Liver (tissue), 9 donors: Measurements from ENCODE around the gene CDH18. TPM values are rescaled to one million over a fixed set of nuclear protein-coding genes. Genes with fewer than 3 reads are reported as not detected.
A peak's percentile ranks its signal among the peaks of the same experiment; 100 is the strongest.

Experiments
- DNase-seq: peaks from one replicate; pipeline ENCODE4 v3.0.0-alpha.2; 2017; ENCODE audit warnings: low spot score
- H3K27ac ChIP-seq, 2 donors: one replicate each; pipeline ENCODE4 v1.7.0; 2013; ENCODE audit warnings: inconsistent platforms in 2 of 2, low read length in 2 of 2, control low read depth in 1 of 2, low read depth in 1 of 2, mild to moderate bottlenecking in 1 of 2
- H3K27me3 ChIP-seq, 4 donors: one replicate each; pipeline versions ENCODE4 v1.6.1 to v1.7.0; 2013; ENCODE audit warnings: low read length in 3 of 4, inconsistent platforms in 1 of 4, mild to moderate bottlenecking in 1 of 4, moderate library complexity in 1 of 4; ENCODE audit not compliant: control insufficient read depth in 4 of 4, insufficient read depth in 4 of 4
- H3K36me3 ChIP-seq, 4 donors: one replicate each; pipeline versions ENCODE4 v1.6.1 to v1.7.0; 2013; ENCODE audit warnings: low read length in 3 of 4, mild to moderate bottlenecking in 3 of 4, low read depth in 1 of 4, moderate library complexity in 1 of 4; ENCODE audit not compliant: control insufficient read depth in 4 of 4, insufficient read depth in 3 of 4
- H3K4me1 ChIP-seq, 4 donors: one replicate each; pipeline versions ENCODE4 v1.6.1 to v1.7.0; 2013; ENCODE audit warnings: low read length in 3 of 4, mild to moderate bottlenecking in 3 of 4, moderate library complexity in 1 of 4; ENCODE audit not compliant: control insufficient read depth in 4 of 4, insufficient read depth in 4 of 4
- H3K4me3 ChIP-seq, 3 donors: one replicate each; pipeline versions ENCODE4 v1.6.1 to v1.7.0; 2013; ENCODE audit warnings: low read length in 3 of 3, control low read depth in 1 of 3, low read depth in 1 of 3, mild to moderate bottlenecking in 1 of 3
- H3K9ac ChIP-seq, 2 donors: one replicate each; pipeline ENCODE4 v1.7.0; 2013; ENCODE audit warnings: low read length in 2 of 2, mild to moderate bottlenecking in 2 of 2, moderate library complexity in 2 of 2, control low read depth in 1 of 2, low read depth in 1 of 2
- H3K9me3 ChIP-seq, 4 donors: one replicate each; pipeline versions ENCODE4 v1.6.1 to v1.7.0; 2013; ENCODE audit warnings: low read length in 3 of 4; ENCODE audit not compliant: control insufficient read depth in 4 of 4
- EGR1 ChIP-seq, 2 donors: IDR thresholded peaks; 2 replicates each; pipeline ENCODE4 v1.6.1; 2016 to 2018; ENCODE audit warnings: antibody characterized with exemption in 2 of 2, low read depth in 2 of 2
- FOXA1 ChIP-seq: IDR thresholded peaks from 2 replicates; pipeline ENCODE4 v1.6.1; 2016; ENCODE audit warnings: antibody characterized with exemption
- FOXA2 ChIP-seq: IDR thresholded peaks from 2 replicates; pipeline ENCODE4 v1.6.1; 2016; ENCODE audit warnings: antibody characterized with exemption
- GABPA ChIP-seq, 2 donors: IDR thresholded peaks in 1 of 2; conservative IDR thresholded peaks in 1 of 2; 2 replicates each; pipeline ENCODE4 v1.6.1; 2016; ENCODE audit warnings: antibody characterized with exemption in 2 of 2, mild to moderate bottlenecking in 1 of 2, moderate library complexity in 1 of 2
- HNF4A ChIP-seq, 2 donors: conservative IDR thresholded peaks; 2 replicates each; pipeline ENCODE4 v1.6.1; 2016; ENCODE audit warnings: antibody characterized with exemption in 2 of 2, mild to moderate bottlenecking in 2 of 2
- HNF4G ChIP-seq: IDR thresholded peaks from 2 replicates; pipeline ENCODE4 v1.6.1; 2016; ENCODE audit warnings: antibody characterized with exemption
- JUND ChIP-seq, 2 donors: IDR thresholded peaks; 2 replicates each; pipeline ENCODE4 v1.6.1; 2016; ENCODE audit warnings: antibody characterized with exemption in 2 of 2
- NR2F2 ChIP-seq: IDR thresholded peaks from 2 replicates; pipeline ENCODE4 v1.6.1; 2016; ENCODE audit warnings: antibody characterized with exemption
- RAD21 ChIP-seq, 2 donors: IDR thresholded peaks; 2 replicates each; pipeline ENCODE4 v1.6.1; 2016; ENCODE audit warnings: antibody characterized with exemption in 2 of 2, mild to moderate bottlenecking in 2 of 2
- RXRA ChIP-seq, 2 donors: IDR thresholded peaks; 2 replicates each; pipeline ENCODE4 v1.6.1; 2017 to 2018; ENCODE audit warnings: antibody characterized with exemption in 2 of 2, mild to moderate bottlenecking in 1 of 2
- WGBS: extraction: QIAGEN DNeasy Blood & Tissue Kit; methylation state at CpG from one replicate; pipeline ENCODE4 v1.1.7; 2013; 5-methylcytosine and 5-hydroxymethylcytosine counted together
- polyA plus RNA-seq, 2 donors: library from polyadenylated mRNA; stranded (reverse) in 1 of 2; unstranded in 1 of 2; fragments of 200-250 nt in 1 of 2; fragments of >200 nt in 1 of 2; fragmentation: Nextera tagmentation in 1 of 2; extraction: Ambion mirVana in 1 of 2; gene quantifications; one replicate each; pipeline versions ENCODE4 v1.2.1 to v1.2.3, GENCODE V29; 2013 to 2015
- total RNA-seq, 2 donors: library from RNA; depleted of rRNA; stranded (reverse); fragments of >200 nt; gene quantifications; one replicate each; pipeline ENCODE4 v1.2.3, GENCODE V29; 2014
- TF ChIP-seq, protein P1 (sequence below): IDR thresholded peaks from 2 replicates; pipeline ENCODE4 v1.6.1; 2016; ENCODE audit warnings: antibody characterized with exemption
- TF ChIP-seq, protein P2 (sequence below): IDR thresholded peaks from 2 replicates; pipeline ENCODE4 v1.6.1; 2016; ENCODE audit warnings: antibody characterized with exemption
- TF ChIP-seq, protein P3 (sequence below): IDR thresholded peaks from 2 replicates; pipeline ENCODE4 v1.6.1; 2016; ENCODE audit warnings: antibody characterized with exemption
- donor health status: healthy.
- donor health status: healthy.
- donor health status: healthy.
- donor health status: healthy.
- donor health status: healthy.

CDH18 gene
- total and polyA plus RNA-seq, 4 donors, result 0.19 TPM; not detected in 3

DNA sequence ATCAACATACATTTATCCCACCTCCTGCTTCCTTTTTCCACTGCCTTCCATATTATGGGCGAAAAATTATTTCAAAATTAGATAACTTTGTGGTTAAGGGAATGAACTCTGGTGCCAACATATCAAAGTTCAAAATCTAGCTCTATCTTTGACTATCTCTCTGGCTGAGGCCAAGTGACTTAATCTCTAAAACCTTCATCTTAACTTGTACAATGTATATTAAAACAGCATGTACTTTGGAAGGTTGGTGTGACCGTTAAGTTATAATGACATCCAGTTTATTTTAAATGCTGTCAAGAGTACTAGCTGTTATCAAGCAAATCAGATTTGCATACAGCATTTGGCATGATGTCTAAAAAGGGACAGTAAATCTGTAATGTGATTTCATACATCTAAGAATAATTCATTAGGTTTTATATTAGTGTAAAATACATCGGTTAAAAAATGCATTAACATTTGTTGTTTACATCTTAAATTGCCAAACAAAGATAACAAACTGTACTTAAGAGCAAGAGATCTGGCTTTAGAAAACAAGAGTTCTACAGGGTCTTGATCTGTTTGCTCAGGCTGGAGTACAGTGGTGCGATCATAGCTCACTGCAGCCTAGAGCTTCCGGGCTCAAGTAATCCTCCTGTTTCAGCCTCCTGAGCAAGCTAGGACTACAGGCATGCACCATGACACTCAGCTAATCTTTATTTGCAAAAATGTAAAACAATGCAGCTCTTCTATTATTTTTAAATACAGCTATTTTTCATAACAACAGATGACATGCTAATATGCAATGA lies 102.8 kb downstream of the CDH18 start:
- Histone ChIP-seq H3K36me3 (no peaks in the 10 kb centered on the region), H3K9me3 (no peaks in the 10 kb centered on the region), H3K27ac (no peak overlapping the region), H3K4me1 (peaks cover 2 to 10% (median 7%) of the 10 kb centered on the region in 4 donors), H3K27me3 (no peaks in the 10 kb centered on the region), H3K9ac (no peak overlapping the region), H3K4me3 (no peak overlapping the region)
- DNase-seq, result no peak
- 57% methylated on average over 5 of the region's 5 CpGs for whole genome bisulfite sequencing
- no peak for TF ChIP-seq RAD21 (IDR thresholded peaks at IDR 0.05)
- TF ChIP-seq EGR1 (IDR thresholded peaks at IDR 0.05; ENCODE audit: low read depth in 2 of 2), result no peak
- TF ChIP-seq NR2F2, result no peak
- TF ChIP-seq HNF4G, result no peak
- no peak for TF ChIP-seq FOXA2
- no peak for TF ChIP-seq JUND (IDR thresholded peaks at IDR 0.05)

DNA sequence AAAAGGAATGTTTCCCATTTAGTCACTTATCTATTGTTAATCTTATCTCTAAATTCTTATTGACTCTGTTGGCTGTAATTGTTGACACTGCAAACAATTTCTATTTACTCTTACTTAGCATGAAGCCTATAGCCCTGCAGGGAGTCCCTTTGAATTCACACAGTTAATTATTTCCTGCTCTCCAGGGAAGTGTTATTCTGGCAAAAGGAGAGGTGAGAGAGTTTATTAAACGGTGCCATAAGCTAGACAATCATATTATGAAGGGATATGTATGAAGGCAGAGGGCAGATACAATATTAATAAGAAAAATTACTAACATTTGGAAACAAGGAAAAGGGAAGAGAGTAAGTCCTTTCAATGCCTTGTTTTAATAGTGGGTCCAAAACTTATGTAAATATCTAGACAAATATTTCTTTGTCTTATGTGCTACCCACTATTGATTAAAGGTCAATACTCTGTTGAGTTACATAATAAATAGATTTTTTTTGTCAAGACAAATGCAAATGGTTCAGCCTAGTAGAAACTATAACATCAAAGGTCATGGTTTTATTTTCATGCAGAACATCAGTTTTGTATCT lies 107.1 kb downstream of the CDH18 start:
- Histone ChIP-seq H3K9me3 (no peaks in the 10 kb centered on the region), H3K4me3 (no peak overlapping the region), H3K9ac (no peak overlapping the region), H3K27ac (no peak overlapping the region), H3K4me1 (peaks cover 2 to 10% (median 7%) of the 10 kb centered on the region in 4 donors), H3K27me3 (no peaks in the 10 kb centered on the region), H3K36me3 (no peaks in the 10 kb centered on the region)
- 1% methylated on average over 1 of the region's 1 CpG for WGBS
- TF ChIP-seq HNF4G (no peak), JUND (IDR thresholded peaks at IDR 0.05) (no peak), FOXA2 (peak; percentile 74), FOXA1 (peak; percentile 52), HNF4A (conservative IDR thresholded peaks at IDR 0.05) (no peak)
- TF ChIP-seq, protein P1, sequence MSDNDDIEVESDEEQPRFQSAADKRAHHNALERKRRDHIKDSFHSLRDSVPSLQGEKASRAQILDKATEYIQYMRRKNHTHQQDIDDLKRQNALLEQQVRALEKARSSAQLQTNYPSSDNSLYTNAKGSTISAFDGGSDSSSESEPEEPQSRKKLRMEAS, result no peak
- TF ChIP-seq, protein P2, sequence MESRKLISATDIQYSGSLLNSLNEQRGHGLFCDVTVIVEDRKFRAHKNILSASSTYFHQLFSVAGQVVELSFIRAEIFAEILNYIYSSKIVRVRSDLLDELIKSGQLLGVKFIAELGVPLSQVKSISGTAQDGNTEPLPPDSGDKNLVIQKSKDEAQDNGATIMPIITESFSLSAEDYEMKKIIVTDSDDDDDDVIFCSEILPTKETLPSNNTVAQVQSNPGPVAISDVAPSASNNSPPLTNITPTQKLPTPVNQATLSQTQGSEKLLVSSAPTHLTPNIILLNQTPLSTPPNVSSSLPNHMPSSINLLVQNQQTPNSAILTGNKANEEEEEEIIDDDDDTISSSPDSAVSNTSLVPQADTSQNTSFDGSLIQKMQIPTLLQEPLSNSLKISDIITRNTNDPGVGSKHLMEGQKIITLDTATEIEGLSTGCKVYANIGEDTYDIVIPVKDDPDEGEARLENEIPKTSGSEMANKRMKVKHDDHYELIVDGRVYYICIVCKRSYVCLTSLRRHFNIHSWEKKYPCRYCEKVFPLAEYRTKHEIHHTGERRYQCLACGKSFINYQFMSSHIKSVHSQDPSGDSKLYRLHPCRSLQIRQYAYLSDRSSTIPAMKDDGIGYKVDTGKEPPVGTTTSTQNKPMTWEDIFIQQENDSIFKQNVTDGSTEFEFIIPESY, result no peak
- DNase-seq, result no peak

DNA sequence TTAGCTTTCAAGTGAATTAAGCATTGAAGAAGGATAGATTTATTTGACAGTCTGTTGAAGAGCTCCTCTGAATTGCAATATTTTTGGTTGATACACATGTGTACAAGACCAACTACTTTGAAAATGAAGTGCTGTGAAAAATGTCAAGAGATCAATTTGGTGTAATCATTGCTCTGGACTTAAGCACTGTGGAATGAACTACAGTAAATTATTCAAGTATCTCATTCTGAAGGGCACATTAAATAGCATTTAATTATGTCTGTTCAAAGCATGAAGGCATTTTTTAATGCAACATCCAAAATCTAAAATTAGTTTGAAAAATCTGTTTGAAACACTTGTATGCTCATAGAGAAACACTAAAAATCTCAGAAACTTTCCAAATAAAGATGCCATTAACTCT lies 107.5 kb downstream of the CDH18 start:
- Histone ChIP-seq H3K27me3 (no peaks in the 10 kb centered on the region), H3K4me3 (no peak overlapping the region), H3K4me1 (peaks cover 2 to 10% (median 7%) of the 10 kb centered on the region in 4 donors), H3K9me3 (no peaks in the 10 kb centered on the region), H3K36me3 (no peaks in the 10 kb centered on the region), H3K27ac (no peak overlapping the region), H3K9ac (no peak overlapping the region)
- no peak for TF ChIP-seq RXRA (IDR thresholded peaks at IDR 0.05)
- TF ChIP-seq, protein P3, sequence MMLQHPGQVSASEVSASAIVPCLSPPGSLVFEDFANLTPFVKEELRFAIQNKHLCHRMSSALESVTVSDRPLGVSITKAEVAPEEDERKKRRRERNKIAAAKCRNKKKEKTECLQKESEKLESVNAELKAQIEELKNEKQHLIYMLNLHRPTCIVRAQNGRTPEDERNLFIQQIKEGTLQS, result no peak
- no peak for TF ChIP-seq FOXA2
- TF ChIP-seq GABPA (IDR thresholded peaks at IDR 0.05 in 1 of 2, conservative IDR thresholded peaks at IDR 0.05 in 1 of 2), result no peak
- no peak for DNase-seq
